ENCODE measurements around the gene CD52. TPM values are rescaled to one million over a fixed set of nuclear protein-coding genes. Genes with fewer than 3 reads are reported as not detected.
A peak's percentile ranks its signal among the peaks of the same experiment; 100 is the strongest.

CD52 gene, protein sequence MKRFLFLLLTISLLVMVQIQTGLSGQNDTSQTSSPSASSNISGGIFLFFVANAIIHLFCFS
- 10 to 100 TPM in 2 of 3 donors, 1 to 10 TPM in 1; 6.9 to 17.8 (median 13.1) TPM for total RNA-seq
- long read RNA-seq, donor 1, partial matches to known transcripts = 0 of 2 reads
- long read RNA-seq, donor 1, other reads (novel, unspliced or antisense) = 0 of 2 reads
- long read RNA-seq, donor 2, transcript CD52-201 (2 exons, 468 nt) = major isoform, 8 of 8 reads
- long read RNA-seq, donor 2, partial matches to known transcripts = 0 of 8 reads
- long read RNA-seq, donor 2, other reads (novel, unspliced or antisense) = 0 of 8 reads

DNA sequence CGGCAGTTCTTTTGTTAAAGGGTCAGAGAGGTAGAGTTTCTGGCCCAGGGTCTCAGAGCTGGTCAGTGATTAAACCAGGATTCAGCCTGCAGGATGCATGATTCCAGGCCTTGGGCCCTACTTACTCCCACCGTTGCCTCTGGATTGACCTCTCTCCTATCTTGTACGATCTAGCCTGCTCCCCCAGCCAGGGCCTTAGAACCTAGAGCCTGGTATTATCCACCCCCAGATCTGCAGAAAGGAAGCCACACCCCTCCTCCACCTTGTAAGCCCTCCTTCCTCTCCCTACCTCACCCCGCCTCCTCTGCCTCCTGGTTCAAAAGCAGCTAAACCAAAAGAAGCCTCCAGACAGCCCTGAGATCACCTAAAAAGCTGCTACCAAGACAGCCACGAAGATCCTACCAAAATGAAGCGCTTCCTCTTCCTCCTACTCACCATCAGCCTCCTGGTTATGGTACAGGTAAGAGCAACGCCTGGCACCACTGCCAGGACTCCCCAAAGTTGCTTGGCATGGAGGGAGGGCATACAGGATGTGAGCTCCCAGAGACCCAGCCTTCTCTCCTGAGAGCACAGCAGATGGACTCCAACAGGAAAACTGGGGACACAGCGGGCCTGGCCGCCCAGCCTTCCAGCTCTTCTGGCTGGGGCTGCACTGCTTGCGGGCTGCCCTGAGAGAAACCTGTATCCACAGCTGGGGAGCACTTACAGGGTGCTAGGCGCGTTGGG is at the start of gene CD52:
CD52 (plus strand) TSS at position 347 of the 726 bp plus-strand sequence; CDS start at position 407, 60 bp downstream.
- H3K4me3 ChIP-seq = no peak within 1 kb of the TSS
- intact Hi-C loops (cut with DNase I, micrococcal nuclease) = no loop called here
- no peaks in the 10 kb centered on the region for H3K9me3 ChIP-seq
- no peaks in the 10 kb centered on the region for H3K36me3 ChIP-seq (ENCODE audit: low read depth)
- DNase-seq (peak in 1 of 3 donors; percentile 42), ATAC-seq (peak; percentile 57)
- TF ChIP-seq, protein P1, sequence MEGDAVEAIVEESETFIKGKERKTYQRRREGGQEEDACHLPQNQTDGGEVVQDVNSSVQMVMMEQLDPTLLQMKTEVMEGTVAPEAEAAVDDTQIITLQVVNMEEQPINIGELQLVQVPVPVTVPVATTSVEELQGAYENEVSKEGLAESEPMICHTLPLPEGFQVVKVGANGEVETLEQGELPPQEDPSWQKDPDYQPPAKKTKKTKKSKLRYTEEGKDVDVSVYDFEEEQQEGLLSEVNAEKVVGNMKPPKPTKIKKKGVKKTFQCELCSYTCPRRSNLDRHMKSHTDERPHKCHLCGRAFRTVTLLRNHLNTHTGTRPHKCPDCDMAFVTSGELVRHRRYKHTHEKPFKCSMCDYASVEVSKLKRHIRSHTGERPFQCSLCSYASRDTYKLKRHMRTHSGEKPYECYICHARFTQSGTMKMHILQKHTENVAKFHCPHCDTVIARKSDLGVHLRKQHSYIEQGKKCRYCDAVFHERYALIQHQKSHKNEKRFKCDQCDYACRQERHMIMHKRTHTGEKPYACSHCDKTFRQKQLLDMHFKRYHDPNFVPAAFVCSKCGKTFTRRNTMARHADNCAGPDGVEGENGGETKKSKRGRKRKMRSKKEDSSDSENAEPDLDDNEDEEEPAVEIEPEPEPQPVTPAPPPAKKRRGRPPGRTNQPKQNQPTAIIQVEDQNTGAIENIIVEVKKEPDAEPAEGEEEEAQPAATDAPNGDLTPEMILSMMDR (IDR thresholded peaks at IDR 0.05) = no peak
- H3K4me1 ChIP-seq (ENCODE audit: low read depth) = peaks cover 7% of the 10 kb centered on the region

GRCh38 chr1:26268290-26269197 is 49.2 kb upstream of the CD52 start:
- intact Hi-C loops (cut with DNase I, micrococcal nuclease) = no loop called here
- TF ChIP-seq, protein P1 (IDR thresholded peaks at IDR 0.05) = no peak
- Histone ChIP-seq H3K36me3 (ENCODE audit: low read depth) (no peaks in the 10 kb centered on the region), H3K4me3 (no peak overlapping the region), H3K4me1 (ENCODE audit: low read depth) (no peaks in the 10 kb centered on the region), H3K9me3 (peaks cover 5% of the 10 kb centered on the region)
- ATAC-seq (no peak), DNase-seq (no peak)

DNA sequence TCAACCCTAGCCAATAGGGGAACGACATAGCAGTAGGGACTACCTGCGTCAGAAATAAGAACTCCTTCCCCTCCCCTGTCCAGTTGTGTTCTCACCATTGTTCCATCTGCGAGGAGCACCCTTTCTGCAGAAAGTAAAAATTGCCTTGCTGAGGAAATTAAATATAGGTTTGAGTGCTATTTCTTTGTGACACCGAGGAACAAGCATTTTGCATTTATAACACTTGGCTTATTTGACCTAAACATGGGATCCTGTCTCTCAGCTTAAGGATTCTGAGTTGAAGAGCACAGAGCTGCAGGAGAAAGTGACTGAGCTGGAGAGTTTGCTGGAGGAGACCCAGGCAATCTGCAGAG is 48.6 kb upstream of the CD52 start:
- Histone ChIP-seq H3K4me1 (ENCODE audit: low read depth) (no peaks in the 10 kb centered on the region), H3K4me3 (no peak overlapping the region), H3K9me3 (peaks cover 5% of the 10 kb centered on the region), H3K36me3 (ENCODE audit: low read depth) (no peaks in the 10 kb centered on the region)
- TF ChIP-seq, protein P1 (IDR thresholded peaks at IDR 0.05) = no peak
- no peak for DNase-seq
- no peak for ATAC-seq
- intact Hi-C loops (cut with DNase I, micrococcal nuclease) = no loop called here

DNA sequence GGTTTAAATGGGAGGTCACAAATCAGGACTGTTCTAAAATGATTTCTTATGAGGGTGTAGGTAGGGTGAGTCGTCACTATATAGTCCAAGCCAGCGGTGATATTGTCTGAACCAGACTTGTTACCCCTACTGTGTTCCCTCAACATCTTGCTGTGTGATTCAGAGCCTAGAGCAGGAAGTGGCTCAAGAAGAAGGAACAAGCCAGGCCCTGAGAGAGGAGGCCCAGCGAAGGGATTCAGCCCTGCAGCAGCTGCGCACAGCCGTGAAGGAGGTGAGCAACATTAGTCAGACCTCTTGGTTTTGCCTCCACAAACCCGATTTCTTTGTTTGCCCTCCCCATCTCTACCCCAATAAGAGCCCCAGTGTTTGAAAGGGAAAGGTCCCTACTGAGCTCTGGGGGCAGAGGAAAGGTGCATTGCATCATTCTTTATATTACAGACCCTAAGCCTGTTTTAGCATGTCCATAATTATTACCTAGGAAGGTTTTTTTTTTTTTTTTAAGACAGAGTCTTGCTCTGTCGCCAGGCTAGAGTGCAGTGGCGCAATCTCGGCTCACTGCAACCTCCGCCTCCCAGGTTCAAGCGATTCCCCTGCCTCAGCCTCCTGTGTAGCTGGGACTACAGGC is 42.8 kb upstream of the CD52 start:
- intact Hi-C loops (cut with DNase I, micrococcal nuclease) = loop anchor here (5.0 kb wide), 1 partner anchor 47 kb away; no protein-coding TSS in a partner anchor
- Histone ChIP-seq H3K4me1 (ENCODE audit: low read depth) (peaks cover 46% of the 10 kb centered on the region), H3K4me3 (no peak overlapping the region), H3K9me3 (no peaks in the 10 kb centered on the region), H3K36me3 (ENCODE audit: low read depth) (no peaks in the 10 kb centered on the region)
- DNase-seq (peak in 1 of 3 donors; percentile 16), ATAC-seq (no peak)
- TF ChIP-seq, protein P1 (IDR thresholded peaks at IDR 0.05) = no peak

Measured in mucosa of descending colon (tissue), 3 donors.